Myocyte (in vitro differentiated cells): ENCODE measurements around the gene METTL22. TPM values are rescaled to one million over a fixed set of nuclear protein-coding genes. Genes with fewer than 3 reads are reported as not detected.

Experiments
- DNase-seq: peaks from one replicate; pipeline ENCODE4 v3.0.0-alpha.2; 2012; ENCODE audit warnings: low read depth
- total RNA-seq: library from RNA; depleted of rRNA; stranded (reverse); fragments of >200 nt; gene quantifications from 2 replicates; pipeline ENCODE4 v1.2.3, GENCODE V29; 2014

METTL22 gene
- total RNA-seq, 1 donor from 2014 or later, result 38.9 TPM

DNA sequence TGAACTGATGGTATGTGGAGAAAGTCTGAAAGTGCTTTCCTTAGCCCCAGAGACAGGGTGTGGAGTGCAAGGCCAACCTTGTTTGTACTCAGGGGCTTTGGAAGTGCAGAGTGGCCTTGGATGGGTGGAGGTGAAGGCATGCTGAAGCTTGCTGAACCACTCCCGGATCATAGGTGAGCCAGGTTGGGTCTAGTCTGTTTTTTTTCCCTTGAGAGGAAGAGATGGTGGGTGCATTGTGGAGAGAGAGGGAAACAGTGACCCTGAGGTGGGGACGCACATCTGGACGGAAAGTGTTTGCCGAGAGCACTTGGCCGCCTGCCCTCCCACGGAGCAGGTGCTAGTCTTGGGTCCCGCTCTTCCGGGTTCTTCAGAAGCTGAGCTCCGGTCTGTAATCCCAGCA is 65.4 kb downstream of the METTL22 start:
- DNase-seq, result no peak

DNA sequence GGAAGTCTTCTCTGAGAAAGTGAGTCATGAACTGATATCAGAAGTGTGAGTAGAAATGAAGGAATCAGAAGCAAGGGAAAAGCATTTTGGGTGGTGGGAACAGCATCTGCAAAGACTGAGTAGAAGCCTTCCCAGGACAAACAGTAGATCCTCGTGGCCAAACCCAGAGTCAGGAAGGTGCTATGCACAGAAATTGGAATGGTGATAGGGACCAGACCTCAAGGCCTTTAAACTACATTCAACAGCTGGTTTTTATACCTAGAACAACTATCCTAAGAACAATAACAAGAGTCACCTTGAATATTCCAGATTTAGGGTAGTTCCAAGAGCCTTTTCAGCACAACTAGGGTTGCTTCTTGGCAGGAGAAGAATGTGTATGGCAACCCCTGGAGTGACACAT is 68.2 kb downstream of the METTL22 start:
- no peak for DNase-seq

DNA sequence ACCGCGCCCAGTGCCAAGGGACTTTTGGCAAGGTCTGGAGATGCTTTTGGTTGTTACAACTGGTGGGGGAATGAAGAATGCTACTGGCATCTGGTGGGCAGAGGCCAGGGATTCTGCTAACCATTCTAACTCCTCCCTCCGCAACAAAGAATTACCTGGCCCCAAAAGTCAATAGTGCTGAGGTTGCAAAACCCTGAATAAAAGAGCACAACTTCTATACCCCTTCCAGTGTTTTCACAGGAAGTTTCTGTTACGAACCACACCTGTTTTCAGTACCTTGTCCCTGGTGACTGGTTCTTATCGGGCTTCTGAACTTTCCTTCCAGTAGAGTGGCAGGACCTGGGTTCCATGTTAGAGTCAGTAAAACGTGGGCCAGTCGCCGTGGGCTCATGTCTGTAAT is 70.2 kb downstream of the METTL22 start:
- DNase-seq, result no peak

DNA sequence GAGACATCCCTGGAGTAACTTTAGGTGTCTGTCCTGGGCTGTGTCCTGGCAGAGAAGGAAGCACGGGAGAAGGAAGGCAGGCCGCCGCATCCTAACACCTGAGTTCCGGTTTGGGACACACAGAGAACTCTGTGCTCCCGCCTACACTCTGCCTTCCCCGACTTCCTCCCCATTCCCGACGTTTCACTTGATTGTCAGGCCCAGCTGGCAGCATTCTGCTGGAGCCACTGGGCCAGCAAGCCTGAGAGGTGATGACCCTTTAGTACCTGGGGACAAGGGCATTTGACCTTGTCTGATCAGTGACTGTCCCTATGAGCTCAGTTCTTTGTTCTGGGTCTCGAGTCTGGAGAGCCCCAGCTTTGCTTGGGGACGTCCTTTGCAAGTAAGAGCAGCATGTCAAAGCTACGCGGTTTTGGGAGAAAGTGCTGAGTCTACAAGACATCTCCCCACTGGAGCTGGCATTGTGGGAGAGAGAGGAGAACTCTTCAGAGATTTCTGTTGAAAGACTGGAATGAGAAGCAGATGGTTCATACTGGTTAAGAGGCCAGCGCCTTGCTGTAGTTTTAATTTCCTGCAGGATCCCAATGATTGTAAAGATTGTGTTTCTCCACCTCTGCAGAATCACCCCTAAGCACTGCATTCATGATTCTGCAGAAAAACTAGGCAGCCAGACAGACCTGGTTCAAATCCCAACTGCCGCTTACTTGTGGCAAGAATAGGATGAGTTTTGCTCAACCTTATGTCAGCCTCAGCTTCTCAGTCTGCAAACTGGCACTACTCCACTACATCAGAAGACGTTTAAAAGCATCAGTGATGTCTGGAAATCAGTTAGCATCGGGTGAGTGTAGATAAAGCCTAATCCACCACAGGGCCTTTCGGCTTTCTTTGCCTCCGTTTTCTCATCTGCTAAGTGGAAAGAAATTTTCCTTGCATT is 73.6 kb downstream of the METTL22 start:
- no peak for DNase-seq

DNA sequence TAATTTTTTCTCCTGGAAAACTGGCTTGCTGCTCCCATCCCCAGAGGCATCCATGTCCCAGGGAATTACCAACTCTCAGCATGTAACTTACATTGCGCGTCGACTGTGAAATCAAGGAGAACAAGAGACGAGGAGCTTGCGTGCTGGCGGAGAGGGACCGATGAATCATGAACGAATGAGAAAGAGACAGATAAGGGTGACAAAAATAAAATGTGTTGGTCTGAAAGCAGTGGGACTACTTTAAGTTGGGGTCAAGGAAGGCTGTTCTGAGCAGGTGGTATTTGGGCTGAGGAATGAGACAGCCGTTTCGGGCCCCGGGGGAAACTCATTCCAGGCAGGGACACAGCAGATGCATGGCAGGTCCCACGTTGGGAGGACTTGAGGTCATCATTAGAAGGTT is 75.4 kb downstream of the METTL22 start:
- DNase-seq, result peak; percentile 22

DNA sequence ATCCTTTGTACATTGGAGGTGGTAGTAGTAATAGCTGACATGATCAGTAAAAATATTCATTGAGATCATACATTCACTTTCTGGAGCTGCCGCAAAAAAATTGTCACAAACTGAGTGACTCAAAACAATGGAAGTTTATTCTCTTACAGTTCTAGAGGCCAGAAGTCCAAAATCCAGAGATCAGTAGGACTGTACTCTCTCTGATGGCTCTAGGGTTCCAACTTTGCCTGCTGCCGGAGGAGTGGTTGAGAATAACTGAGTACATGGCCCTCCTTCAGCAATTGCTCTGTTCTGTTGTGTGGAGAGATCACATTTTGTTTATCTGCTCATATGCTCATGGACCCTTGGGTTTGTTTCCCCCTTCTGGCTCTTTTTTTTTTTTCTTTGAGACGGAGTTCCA is 76.5 kb downstream of the METTL22 start:
- DNase-seq, result no peak

Other genes with a start within 250 kb of the METTL22 start
- not detected in 2 replicates for gene TMEM114, start 31.2 kb upstream of the METTL22 start, total RNA-seq
- gene ABAT, start 52.9 kb downstream of the METTL22 start, total RNA-seq, result 3.2 and 6.3 TPM in 2 replicates
- 3.8 and 5.9 TPM in 2 replicates for gene TMEM186, start 175.9 kb downstream of the METTL22 start, total RNA-seq
- gene PMM2, start 176.1 kb downstream of the METTL22 start, total RNA-seq, result 19.8 and 30.8 TPM in 2 replicates
- gene CARHSP1, start 247.3 kb downstream of the METTL22 start, total RNA-seq, result 91.4 and 96.3 TPM in 2 replicates